HuH-7.5 (cell line): ENCODE data around the gene RERE.

Source experiments
- DNase-seq: peaks from one replicate; pipeline ENCODE4 v3.0.0; 2011; ENCODE audit warnings: low spot score

The RERE gene

DNA sequence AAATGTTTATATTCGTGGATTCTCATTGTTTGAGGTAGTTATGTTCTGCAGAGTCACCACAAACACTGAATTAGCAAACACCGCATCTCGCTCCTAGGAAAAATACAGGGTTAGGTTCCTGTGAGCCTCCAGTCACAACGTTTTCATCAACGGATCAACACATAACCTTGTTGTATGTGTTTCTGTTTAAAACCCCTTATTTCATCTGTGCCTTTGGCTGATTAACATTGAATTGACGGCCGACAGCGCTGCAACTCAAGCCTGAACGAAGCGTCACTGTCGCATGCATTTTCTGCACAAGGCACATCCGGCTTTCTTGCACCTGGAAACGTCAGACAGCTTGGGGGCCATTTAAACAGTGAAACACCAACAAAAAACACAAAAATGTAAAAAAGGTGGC is 491.2 kb downstream of the RERE start:
- DNase-seq, result no peak

- DNase-seq, result no peak
Observed at GRCh38 chr1:8325771-8326170, 491.7 kb downstream of the RERE start.

DNA sequence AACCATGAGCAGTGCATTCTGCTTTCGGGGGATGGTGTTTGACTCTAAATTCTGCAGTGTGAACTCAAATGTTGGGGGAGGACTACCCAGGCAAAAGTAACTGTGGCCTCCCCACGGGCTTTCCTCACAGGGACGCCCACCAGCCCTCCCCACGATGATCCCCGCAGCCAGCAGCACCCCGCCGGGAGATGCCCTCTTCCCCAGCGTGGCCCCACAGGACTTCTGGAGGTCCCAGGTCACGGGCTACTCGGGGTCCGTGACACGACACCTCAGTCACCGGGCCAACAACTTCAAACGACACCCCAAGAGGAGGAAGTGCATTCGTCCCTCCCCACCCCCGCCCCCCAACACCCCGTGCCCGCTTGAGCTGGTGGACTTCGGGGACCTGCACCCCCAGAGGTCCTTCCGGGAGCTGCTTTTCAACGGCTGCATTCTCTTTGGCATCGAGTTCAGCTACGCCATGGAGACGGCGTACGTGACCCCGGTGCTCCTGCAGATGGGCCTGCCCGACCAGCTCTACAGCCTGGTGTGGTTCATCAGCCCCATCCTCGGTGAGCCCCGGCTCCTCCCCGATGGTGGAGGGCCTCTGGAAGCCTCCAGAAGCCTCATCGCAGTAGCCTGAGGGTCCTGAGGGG is 493.1 kb downstream of the RERE start:
- no peak for DNase-seq

DNA sequence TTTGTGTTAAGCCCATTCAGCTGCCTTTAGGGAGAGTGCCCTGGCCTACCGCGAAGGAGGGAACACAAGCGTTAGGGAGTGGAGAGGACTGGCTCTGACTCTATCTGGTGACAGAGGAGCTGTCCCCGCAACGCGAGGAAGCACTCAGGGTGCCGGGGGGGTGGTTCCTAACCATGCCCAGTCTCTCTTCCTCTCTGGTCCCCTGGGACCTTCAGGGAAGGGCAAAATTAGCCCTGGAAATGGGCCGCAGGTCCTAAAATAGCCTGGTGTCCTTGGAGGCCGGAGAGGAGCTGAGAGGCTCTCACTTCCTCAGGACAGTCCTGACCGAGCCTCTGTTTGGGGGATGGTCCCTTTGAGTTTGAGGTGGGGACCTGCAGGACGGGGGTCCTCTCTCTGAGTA is 493.7 kb downstream of the RERE start:
- DNase-seq, result no peak

GRCh38 chr1:8321612-8322011 is 495.8 kb downstream of the RERE start:
- no peak for DNase-seq

GRCh38 chr1:8318436-8318835 is 499.0 kb downstream of the RERE start:
- no peak for DNase-seq

GRCh38 chr1:8317647-8318381 is 499.6 kb downstream of the RERE start, which contains the start of gene SLC45A1:
Gene SLC45A1 (plus strand): TSS chr1:8318114. CDS start chr1:8324330, 6,216 bp downstream.
- DNase-seq, result peak; percentile 76

- peak; percentile 55 for DNase-seq
Observed at GRCh38 chr1:8315573-8316475, 501.6 kb downstream of the RERE start.

- peak; percentile 91 for DNase-seq
Observed at GRCh38 chr1:8314346-8315280, 502.8 kb downstream of the RERE start.

GRCh38 chr1:8313231-8313630 is 504.2 kb downstream of the RERE start:
- no peak for DNase-seq

- no peak for DNase-seq
Observed at GRCh38 chr1:8312235-8313218, 504.9 kb downstream of the RERE start.

DNA sequence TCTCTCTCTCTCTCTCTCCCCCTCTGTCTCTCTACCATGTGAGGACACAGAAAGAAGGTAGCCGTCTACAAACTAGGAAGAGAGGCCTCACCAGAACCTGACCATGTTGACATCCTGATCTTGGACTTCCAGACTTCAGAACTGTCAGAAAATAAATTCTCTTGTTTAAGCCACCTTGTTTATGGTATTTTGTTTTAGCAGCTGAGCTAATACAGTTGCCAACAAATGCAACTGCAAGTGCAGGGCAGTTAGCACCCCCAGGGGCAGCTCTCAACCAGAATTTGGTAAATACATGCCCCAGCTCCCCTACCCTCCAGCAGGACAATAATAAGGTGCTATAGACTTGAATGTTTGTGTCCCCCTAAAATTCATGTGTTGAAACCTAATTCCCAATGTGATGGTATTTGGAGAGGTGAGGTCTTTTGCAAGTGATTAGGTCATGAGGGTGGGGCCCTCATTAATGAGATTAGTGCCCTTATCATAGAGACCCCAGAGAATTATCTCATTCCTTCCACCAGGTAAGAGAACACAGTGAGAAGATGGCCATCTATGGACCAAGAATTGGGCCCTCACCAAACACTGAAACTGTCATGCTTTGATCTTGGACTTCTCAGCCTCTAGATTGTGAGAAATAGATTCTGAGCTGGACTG is 506.2 kb downstream of the RERE start:
- no peak for DNase-seq

- no peak for DNase-seq
Observed at GRCh38 chr1:8307628-8308027, 509.8 kb downstream of the RERE start.

- DNase-seq, result no peak
Observed at GRCh38 chr1:8303876-8304275, 513.6 kb downstream of the RERE start.

- DNase-seq, result no peak
Observed at GRCh38 chr1:8303141-8303540, 514.3 kb downstream of the RERE start.
